Breast epithelium (tissue), 3 donors: ENCODE data around the gene BBS10.

ENCODE experiments used
- CTCF ChIP-seq, 3 donors: fragments of 450-650 bp; IDR thresholded peaks; one replicate each; pipeline ENCODE4 v1.5.1; 2016 to 2017; ENCODE audit warnings: antibody characterized with exemption in 3 of 3, mild to moderate bottlenecking in 3 of 3, moderate library complexity in 3 of 3
- POLR2A ChIP-seq: fragments of 450-650 bp; IDR thresholded peaks from one replicate; pipeline ENCODE4 v1.6.1; 2016; ENCODE audit warnings: antibody characterized with exemption, mild to moderate bottlenecking, moderate library complexity

GRCh38 chr12:76317976-76318375 is 30.2 kb downstream of the BBS10 start:
- TF ChIP-seq CTCF (IDR thresholded peaks at IDR 0.05) (no peak), POLR2A (no peak)
